GM12801 (cell line): ENCODE results near the gene TSPAN4.

Experiments used
- TF ChIP-seq, protein P1 (sequence below): IDR thresholded peaks from one replicate; pipeline ENCODE4 v1.5.1; 2011; ENCODE audit warnings: control low read depth; ENCODE audit not compliant: insufficient read length; ENCODE audit errors: extremely low read depth

The TSPAN4 gene

DNA sequence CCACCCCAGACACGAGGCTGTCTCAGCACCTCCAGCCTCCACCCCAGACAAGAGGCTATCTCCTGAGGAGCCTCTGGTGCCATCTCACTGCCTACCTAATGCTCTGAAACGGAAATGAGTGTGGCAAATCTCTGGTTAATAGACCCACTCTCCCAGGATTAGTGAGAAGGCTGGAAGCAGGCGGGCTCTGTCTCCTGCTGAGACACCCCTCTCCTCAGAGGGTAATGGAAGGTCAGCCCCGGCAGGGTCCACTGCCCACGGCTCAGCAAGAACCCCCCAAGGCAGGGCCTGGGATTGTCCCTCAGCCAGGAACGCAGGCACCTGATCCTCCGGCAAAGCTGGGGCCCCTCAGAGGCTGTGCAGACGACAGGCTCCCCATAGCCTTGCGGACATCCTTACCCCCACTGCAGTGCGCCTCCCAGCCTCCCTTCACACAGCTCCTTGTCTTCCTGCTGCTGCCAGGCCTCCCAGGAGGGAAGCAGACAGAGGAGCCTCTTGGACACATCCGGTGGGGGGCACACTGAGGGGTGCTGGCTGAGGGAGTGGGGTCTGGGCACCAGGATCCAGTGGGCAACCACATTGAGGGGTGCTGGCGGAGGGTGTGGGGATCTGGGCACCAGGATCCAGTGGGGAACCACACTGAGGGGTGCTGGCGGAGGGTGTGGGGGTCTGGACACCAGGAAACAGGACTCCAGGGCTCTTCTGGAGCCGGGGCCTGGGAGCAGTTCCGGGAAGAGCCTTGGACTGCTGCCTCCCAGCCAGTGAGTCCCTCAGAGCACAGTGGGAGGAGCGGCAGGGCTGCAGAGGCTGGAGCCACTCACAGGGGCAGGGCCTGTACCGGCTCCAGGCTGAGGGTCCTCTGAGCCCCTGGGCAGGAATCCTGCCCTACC is 54.8 kb downstream of the TSPAN4 start:
- TF ChIP-seq, protein P1, sequence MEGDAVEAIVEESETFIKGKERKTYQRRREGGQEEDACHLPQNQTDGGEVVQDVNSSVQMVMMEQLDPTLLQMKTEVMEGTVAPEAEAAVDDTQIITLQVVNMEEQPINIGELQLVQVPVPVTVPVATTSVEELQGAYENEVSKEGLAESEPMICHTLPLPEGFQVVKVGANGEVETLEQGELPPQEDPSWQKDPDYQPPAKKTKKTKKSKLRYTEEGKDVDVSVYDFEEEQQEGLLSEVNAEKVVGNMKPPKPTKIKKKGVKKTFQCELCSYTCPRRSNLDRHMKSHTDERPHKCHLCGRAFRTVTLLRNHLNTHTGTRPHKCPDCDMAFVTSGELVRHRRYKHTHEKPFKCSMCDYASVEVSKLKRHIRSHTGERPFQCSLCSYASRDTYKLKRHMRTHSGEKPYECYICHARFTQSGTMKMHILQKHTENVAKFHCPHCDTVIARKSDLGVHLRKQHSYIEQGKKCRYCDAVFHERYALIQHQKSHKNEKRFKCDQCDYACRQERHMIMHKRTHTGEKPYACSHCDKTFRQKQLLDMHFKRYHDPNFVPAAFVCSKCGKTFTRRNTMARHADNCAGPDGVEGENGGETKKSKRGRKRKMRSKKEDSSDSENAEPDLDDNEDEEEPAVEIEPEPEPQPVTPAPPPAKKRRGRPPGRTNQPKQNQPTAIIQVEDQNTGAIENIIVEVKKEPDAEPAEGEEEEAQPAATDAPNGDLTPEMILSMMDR, result no peak

DNA sequence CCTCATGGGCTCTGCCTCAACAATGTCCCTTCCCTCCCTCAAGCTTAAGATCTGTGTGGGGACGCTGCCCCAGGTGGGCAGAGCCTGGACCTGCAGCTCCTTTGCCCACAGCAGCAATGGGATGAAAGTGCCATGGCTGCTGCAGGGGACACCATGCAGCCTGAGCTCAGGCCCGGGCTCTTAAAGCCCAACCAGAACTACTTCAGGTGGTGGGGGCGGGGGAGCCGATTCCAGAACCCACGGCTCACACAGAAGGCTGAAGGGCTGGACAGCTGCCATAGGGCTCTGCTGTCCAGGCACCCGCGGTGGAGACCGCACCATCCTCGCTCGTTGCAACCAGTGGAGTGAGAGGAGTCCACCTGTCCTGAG is 55.5 kb downstream of the TSPAN4 start:
- TF ChIP-seq, protein P1, result no peak

DNA sequence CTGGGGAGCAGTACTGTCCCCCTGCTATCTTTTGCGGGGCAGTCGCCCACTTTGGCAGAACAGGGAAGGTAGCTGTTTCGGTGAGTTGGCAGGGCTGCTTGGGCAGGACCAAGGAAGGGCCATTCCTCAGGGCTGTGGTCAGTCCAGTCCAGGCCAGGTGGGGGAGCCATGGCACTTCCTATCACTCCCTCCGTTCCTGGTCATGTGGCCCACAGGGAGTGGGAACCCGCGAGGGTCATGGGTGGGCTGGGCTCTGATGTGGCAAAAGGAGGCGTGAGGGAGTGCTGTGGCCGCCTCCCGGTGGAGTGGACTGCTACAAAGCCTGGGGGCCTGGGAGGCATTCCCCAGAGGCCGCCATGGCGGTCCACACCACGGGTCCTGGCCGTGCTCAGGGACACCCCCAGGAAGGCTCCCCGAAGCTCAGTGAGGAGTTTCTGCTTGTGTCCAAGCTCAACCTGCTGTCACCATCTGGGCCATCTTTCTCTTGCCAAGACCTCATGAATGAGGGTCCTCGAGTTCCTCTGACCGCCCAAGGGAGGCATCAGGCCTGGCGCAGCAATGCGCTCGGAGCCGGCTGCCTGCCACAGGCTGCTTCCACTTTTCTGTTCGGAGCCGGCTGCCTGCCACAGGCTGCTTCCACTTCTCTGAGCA is 56.0 kb downstream of the TSPAN4 start:
- TF ChIP-seq, protein P1, result no peak

DNA sequence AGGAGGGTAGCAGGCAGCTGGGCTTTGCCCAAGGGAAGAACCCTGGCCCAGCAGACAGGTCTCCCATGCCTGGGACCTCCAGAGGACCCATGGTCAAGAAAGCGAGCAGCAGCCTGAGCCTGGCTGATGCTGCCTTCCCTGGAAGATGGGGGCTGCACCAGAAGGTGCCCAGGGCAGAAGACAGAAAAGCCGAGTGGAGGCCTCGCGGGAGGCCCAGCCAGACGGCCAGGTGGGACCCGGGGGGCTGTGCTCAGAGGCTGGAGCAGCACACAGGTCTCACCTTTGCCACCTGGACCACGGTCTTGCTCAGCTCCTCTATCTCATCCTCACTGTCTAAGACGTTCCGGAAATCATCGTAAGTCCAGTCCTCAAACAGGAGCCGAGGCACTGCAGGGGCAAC is 57.1 kb downstream of the TSPAN4 start:
- TF ChIP-seq, protein P1, result no peak

DNA sequence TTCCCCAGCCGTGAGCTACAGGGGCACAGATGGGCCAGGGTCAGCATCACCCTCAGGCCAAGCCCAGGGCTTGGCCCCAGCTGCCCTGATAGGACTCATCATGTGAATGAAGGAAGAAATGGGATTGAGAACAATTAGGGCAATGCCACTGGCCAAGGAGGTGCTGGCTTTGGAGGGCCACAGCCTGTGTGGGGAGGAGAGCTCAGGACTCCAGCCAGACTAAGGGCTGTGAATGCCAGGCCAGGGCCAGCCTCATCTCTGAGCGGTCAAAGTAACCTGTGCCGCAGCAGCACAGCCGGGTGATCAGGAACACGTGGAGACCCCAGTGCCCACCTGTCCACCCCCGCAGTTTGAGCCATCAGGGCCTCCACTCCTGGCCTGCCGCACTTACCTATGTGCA is 57.9 kb downstream of the TSPAN4 start:
- TF ChIP-seq, protein P1, result no peak

DNA sequence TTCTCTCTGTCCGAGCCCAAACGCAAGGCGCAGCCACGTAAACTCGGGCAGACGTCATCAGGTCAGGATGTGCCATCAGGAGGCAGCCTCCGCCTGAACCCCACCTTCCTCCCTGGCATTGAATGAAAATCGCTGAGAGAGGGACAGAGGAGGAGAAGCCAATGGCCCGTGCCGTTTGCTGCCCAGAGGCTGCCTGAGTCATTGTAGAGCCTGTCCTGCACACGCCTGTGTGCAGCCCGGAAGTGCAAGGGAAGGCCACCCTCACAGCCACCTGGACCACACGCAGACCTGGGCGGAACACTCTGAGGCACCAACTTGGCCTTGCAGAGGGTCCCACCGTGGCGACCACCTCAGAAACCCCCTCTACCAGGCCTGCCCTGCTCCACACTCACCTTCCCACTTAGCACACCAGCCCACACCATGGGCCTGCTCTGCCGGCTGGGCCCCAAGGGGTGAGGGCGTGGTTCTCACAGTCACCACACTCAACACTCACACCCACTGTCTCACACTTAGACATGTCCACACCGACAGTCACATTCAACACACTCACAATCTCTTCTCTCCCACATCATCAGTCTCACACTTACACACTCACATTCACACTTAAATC is 58.9 kb downstream of the TSPAN4 start:
- TF ChIP-seq, protein P1, result no peak

DNA sequence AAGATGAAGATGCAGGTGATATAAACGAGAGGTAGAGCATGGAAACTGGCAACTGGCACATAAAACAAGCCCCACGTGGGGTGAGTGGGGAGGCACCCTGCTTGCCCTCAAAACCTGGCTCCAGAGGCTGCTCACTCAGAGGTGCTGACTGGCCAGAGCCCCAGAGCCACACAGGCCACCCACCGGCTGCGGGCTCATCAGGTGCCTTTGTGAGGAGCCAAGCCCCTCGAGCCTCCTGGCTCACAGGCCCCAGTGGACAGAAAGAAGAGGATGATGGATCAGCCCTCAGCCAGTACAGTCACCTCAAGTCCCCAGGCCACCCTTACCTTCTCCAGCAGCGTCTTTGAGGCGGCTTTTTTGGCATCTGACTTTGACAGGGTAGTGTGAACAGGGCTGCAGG is 61.7 kb downstream of the TSPAN4 start:
- TF ChIP-seq, protein P1, result no peak
